ENCODE data around the gene EIF4A2.

The EIF4A2 gene

DNA sequence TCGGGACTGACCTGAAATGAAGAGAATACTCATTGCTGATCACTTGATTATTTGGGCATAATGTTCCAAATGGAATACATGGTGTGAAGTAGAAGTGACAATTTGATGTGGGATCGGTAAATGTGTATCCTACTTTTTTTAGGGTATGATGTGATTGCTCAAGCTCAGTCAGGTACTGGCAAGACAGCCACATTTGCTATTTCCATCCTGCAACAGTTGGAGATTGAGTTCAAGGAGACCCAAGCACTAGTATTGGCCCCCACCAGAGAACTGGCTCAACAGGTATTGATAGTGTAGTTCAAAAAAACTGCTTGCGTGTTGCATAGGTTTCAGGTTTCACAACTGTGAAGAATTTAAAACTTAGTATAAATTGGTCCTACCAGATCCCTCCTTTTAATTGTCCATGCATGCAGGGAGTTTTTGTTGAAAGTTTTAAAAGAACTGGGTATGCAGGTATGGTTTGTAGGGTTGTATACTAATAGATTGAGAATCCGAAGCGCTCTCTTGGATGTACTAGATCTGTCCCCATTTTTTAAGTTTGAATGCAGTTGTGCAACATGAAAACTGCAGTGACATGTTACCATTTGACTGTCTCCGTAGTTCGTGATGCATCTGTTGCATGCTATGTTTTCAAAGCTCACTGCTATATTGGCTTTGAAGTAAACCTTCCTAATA, 1.6 kb downstream of the EIF4A2 start:
- Histone ChIP-seq H3K36me3 (ENCODE audit: control insufficient read depth, insufficient read depth, low read length) (peaks cover 63% of the 10 kb centered on the region), H3K9ac (ENCODE audit: low read depth, low read length) (peak overlapping the region; percentile 99), H3K27ac (ENCODE audit: low read depth, low read length) (peak overlapping the region; percentile 99), H3K4me1 (ENCODE audit: control insufficient read depth, insufficient read depth, low read length) (peaks cover 16% of the 10 kb centered on the region; the same call in 1 of the 2 replicates), H3K9me3 (ENCODE audit: control insufficient read depth, insufficient read depth, low read length) (no peaks in the 10 kb centered on the region; the same call in 1 of the 2 replicates), H3K4me3 (ENCODE audit: low read depth, low read length) (peak overlapping the region; percentile 90), H3K27me3 (ENCODE audit: control insufficient read depth, insufficient read depth, low read length) (no peaks in the 10 kb centered on the region)

- H3K27ac ChIP-seq (ENCODE audit: low read depth, low read length): peak overlapping the region; percentile 99
- peaks cover 16% of the 10 kb centered on the region; the same call in 1 of the 2 replicates for H3K4me1 ChIP-seq (ENCODE audit: control insufficient read depth, insufficient read depth, low read length)
- no peaks in the 10 kb centered on the region for H3K27me3 ChIP-seq (ENCODE audit: control insufficient read depth, insufficient read depth, low read length)
- H3K9ac ChIP-seq (ENCODE audit: low read depth, low read length): peak overlapping the region; percentile 99
- H3K36me3 ChIP-seq (ENCODE audit: control insufficient read depth, insufficient read depth, low read length): peaks cover 69% of the 10 kb centered on the region
- H3K4me3 ChIP-seq (ENCODE audit: low read depth, low read length): peak overlapping the region; percentile 90
- H3K9me3 ChIP-seq (ENCODE audit: control insufficient read depth, insufficient read depth, low read length): no peaks in the 10 kb centered on the region; the same call in 1 of the 2 replicates
Observed at GRCh38 chr3:186785495-186786018, 2.2 kb downstream of the EIF4A2 start.

DNA sequence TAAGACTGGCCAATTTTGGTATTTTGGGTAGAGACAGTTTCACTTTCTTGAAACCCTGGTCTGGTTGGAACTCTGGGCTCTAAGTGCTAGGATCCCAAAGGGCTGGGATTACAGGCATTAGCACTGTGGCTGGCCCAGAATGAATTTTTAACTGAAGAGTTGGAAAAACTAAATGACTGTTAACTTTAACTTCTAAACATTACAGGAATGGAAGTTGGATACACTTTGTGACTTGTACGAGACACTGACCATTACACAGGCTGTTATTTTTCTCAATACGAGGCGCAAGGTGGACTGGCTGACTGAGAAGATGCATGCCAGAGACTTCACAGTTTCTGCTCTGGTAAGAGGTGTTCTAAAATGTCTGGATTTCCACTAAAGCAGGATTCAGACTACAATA, 3.5 kb downstream of the EIF4A2 start:
- H3K36me3 ChIP-seq (ENCODE audit: control insufficient read depth, insufficient read depth, low read length): peaks cover 82% of the 10 kb centered on the region
- peak overlapping the region; percentile 99 for H3K9ac ChIP-seq (ENCODE audit: low read depth, low read length)
- H3K4me3 ChIP-seq (ENCODE audit: low read depth, low read length): peak overlapping the region; percentile 90
- peak overlapping the region; percentile 99 for H3K27ac ChIP-seq (ENCODE audit: low read depth, low read length)
- H3K9me3 ChIP-seq (ENCODE audit: control insufficient read depth, insufficient read depth, low read length): no peaks in the 10 kb centered on the region; the same call in 1 of the 2 replicates
- H3K27me3 ChIP-seq (ENCODE audit: control insufficient read depth, insufficient read depth, low read length): no peaks in the 10 kb centered on the region
- peaks cover 8% of the 10 kb centered on the region; the same call in 1 of the 2 replicates for H3K4me1 ChIP-seq (ENCODE audit: control insufficient read depth, insufficient read depth, low read length)

GRCh38 chr3:186787642-186788481, 4.5 kb downstream of the EIF4A2 start:
- H3K36me3 ChIP-seq (ENCODE audit: control insufficient read depth, insufficient read depth, low read length): peaks cover 92% of the 10 kb centered on the region
- H3K4me3 ChIP-seq (ENCODE audit: low read depth, low read length): peak overlapping the region; percentile 90; the same call in 1 of the 2 replicates
- H3K9ac ChIP-seq (ENCODE audit: low read depth, low read length): 0 out of 2 replicates have a peak overlapping the region, but pooled peaks have one; percentile 0
- no peaks in the 10 kb centered on the region for H3K27me3 ChIP-seq (ENCODE audit: control insufficient read depth, insufficient read depth, low read length)
- H3K4me1 ChIP-seq (ENCODE audit: control insufficient read depth, insufficient read depth, low read length): 0 out of 2 replicates have a peak, but pooled peaks cover 4% of the 10 kb centered on the region
- H3K9me3 ChIP-seq (ENCODE audit: control insufficient read depth, insufficient read depth, low read length): no peaks in the 10 kb centered on the region; the same call in 1 of the 2 replicates
- H3K27ac ChIP-seq (ENCODE audit: low read depth, low read length): peak overlapping the region; percentile 99

DNA sequence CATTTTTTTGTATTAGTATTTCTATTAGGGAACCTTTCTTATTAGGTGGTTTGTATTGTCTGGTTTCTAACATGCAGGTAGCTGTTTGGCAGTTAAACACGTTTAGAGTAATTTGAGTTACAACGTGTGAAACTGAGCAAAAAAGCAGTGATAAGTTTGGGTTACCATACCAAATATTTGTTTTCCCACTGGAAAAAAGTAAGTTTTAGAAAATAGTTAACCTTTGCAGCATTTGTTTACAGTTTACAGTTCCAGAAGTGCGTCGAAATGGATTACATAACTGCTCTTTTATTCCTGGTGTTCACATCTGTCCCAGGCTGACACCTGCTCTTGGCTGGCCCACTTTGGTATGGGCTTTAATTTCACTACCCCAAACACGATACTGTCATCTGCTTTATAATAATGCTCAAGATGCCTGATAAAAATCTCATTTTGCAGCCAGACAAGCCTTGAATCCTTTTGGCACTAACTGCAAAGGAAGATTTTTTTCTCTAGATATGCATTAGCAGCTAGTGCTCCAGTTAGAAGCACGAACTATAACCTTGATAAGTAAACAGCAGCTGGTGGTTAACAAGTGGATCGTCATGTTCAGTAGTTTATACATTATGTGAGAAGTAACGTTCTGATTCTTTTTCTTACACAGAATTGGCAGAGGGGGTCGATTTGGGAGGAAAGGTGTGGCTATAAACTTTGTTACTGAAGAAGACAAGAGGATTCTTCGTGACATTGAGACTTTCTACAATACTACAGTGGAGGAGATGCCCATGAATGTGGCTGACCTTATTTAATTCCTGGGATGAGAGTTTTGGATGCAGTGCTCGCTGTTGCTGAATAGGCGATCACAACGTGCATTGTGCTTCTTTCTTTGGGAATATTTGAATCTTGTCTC, 5.3 kb downstream of the EIF4A2 start:
- Histone ChIP-seq H3K27ac (ENCODE audit: low read depth, low read length) (peak overlapping the region; percentile 18), H3K4me1 (ENCODE audit: control insufficient read depth, insufficient read depth, low read length) (0 out of 2 replicates have a peak, but pooled peaks cover 4% of the 10 kb centered on the region), H3K9me3 (ENCODE audit: control insufficient read depth, insufficient read depth, low read length) (no peaks in the 10 kb centered on the region; the same call in 1 of the 2 replicates), H3K27me3 (ENCODE audit: control insufficient read depth, insufficient read depth, low read length) (no peaks in the 10 kb centered on the region), H3K36me3 (ENCODE audit: control insufficient read depth, insufficient read depth, low read length) (peaks cover 99% of the 10 kb centered on the region), H3K4me3 (ENCODE audit: low read depth, low read length) (no peak overlapping the region), H3K9ac (ENCODE audit: low read depth, low read length) (no peak overlapping the region)

- peaks cover 98% of the 10 kb centered on the region for H3K36me3 ChIP-seq (ENCODE audit: control insufficient read depth, insufficient read depth, low read length)
- no peak overlapping the region for H3K9ac ChIP-seq (ENCODE audit: low read depth, low read length)
- no peak overlapping the region for H3K4me3 ChIP-seq (ENCODE audit: low read depth, low read length)
- H3K4me1 ChIP-seq (ENCODE audit: control insufficient read depth, insufficient read depth, low read length): 0 out of 2 replicates have a peak, but pooled peaks cover 4% of the 10 kb centered on the region
- peak overlapping the region; percentile 44 for H3K27ac ChIP-seq (ENCODE audit: low read depth, low read length)
- H3K27me3 ChIP-seq (ENCODE audit: control insufficient read depth, insufficient read depth, low read length): no peaks in the 10 kb centered on the region
- H3K9me3 ChIP-seq (ENCODE audit: control insufficient read depth, insufficient read depth, low read length): no peaks in the 10 kb centered on the region; the same call in 1 of the 2 replicates
Observed at GRCh38 chr3:186789554-186790260, 6.3 kb downstream of the EIF4A2 start.

- Histone ChIP-seq H3K27ac (ENCODE audit: low read depth, low read length) (peak overlapping the region; percentile 44), H3K9me3 (ENCODE audit: control insufficient read depth, insufficient read depth, low read length) (no peaks in the 10 kb centered on the region), H3K36me3 (ENCODE audit: control insufficient read depth, insufficient read depth, low read length) (peaks cover 98% of the 10 kb centered on the region), H3K4me1 (ENCODE audit: control insufficient read depth, insufficient read depth, low read length) (0 out of 2 replicates have a peak, but pooled peaks cover 4% of the 10 kb centered on the region), H3K4me3 (ENCODE audit: low read depth, low read length) (no peak overlapping the region), H3K9ac (ENCODE audit: low read depth, low read length) (no peak overlapping the region), H3K27me3 (ENCODE audit: control insufficient read depth, insufficient read depth, low read length) (no peaks in the 10 kb centered on the region)
Observed at GRCh38 chr3:186790261-186790981, 7.0 kb downstream of the EIF4A2 start.

GRCh38 chr3:186798239-186798874, 15.0 kb downstream of the EIF4A2 start:
- Histone ChIP-seq H3K27ac (ENCODE audit: low read depth, low read length) (no peak overlapping the region), H3K4me3 (ENCODE audit: low read depth, low read length) (no peak overlapping the region), H3K27me3 (ENCODE audit: control insufficient read depth, insufficient read depth, low read length) (no peaks in the 10 kb centered on the region), H3K36me3 (ENCODE audit: control insufficient read depth, insufficient read depth, low read length) (peaks cover 96% of the 10 kb centered on the region), H3K4me1 (ENCODE audit: control insufficient read depth, insufficient read depth, low read length) (no peaks in the 10 kb centered on the region), H3K9me3 (ENCODE audit: control insufficient read depth, insufficient read depth, low read length) (no peaks in the 10 kb centered on the region), H3K9ac (ENCODE audit: low read depth, low read length) (no peak overlapping the region)

- Histone ChIP-seq H3K27me3 (ENCODE audit: control insufficient read depth, insufficient read depth, low read length) (no peaks in the 10 kb centered on the region), H3K36me3 (ENCODE audit: control insufficient read depth, insufficient read depth, low read length) (peaks cover 94% of the 10 kb centered on the region), H3K4me3 (ENCODE audit: low read depth, low read length) (no peak overlapping the region), H3K27ac (ENCODE audit: low read depth, low read length) (no peak overlapping the region), H3K4me1 (ENCODE audit: control insufficient read depth, insufficient read depth, low read length) (0 out of 2 replicates have a peak, but pooled peaks cover 4% of the 10 kb centered on the region), H3K9ac (ENCODE audit: low read depth, low read length) (no peak overlapping the region), H3K9me3 (ENCODE audit: control insufficient read depth, insufficient read depth, low read length) (no peaks in the 10 kb centered on the region)
Observed at GRCh38 chr3:186800285-186800684, 16.9 kb downstream of the EIF4A2 start.

Measured in HUES48 (cell line).